Measurements from ENCODE around the gene SKA1. TPM values are rescaled to one million over a fixed set of nuclear protein-coding genes. Genes with fewer than 3 reads are reported as not detected.
A peak's percentile ranks its signal among the peaks of the same experiment; 100 is the strongest.
"Not testable (repeated sequence)": the region's sequence is repeated elsewhere in the genome, so short reads cannot be mapped to it uniquely, and the experiment has no call there.

SKA1 gene
- total RNA-seq, 1 experiment from 2014 or later = 44.1 TPM

- DNase-seq (ENCODE audit: low read depth) = peak; percentile 36
Measured at GRCh38 chr18:50429207-50429948, 54.5 kb downstream of the SKA1 start.

GRCh38 chr18:50432915-50433314, 58.1 kb downstream of the SKA1 start:
- no peak for DNase-seq (ENCODE audit: low read depth)

- not testable (repeated sequence) for DNase-seq (ENCODE audit: low read depth)
Measured at GRCh38 chr18:50436742-50437141, 61.9 kb downstream of the SKA1 start.

- DNase-seq (ENCODE audit: low read depth) = no peak
Measured at GRCh38 chr18:50439460-50440015, 64.7 kb downstream of the SKA1 start.

DNA sequence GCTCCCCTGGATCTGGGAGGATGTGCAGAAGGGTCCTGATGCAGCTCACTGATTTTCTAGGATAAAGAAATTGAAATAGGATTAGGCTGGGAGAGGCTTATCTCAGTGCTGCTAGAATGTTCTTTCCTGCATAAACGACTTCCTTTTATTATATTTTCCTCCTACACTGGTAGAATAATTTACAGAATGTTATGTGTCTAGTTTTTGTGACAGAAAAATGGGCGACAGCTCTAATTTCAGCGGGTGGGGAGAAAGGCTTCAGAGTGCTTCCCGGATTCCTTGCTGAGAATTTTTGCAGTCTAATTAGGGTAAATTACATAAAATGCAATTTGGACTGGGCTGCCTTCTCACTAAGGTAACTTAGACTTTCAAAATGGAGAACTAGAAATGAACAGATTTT, 66.2 kb downstream of the SKA1 start:
- DNase-seq (ENCODE audit: low read depth) = no peak

GRCh38 chr18:50441501-50441900, 66.7 kb downstream of the SKA1 start:
- no peak for DNase-seq (ENCODE audit: low read depth)

Other genes starting within 250 kb of the SKA1 start
- 2.4 and 6.3 TPM in 2 replicates for gene MYO5B, start 179.9 kb upstream of the SKA1 start, total RNA-seq (2014; rRNA removed)
- gene CFAP53, start 108.6 kb upstream of the SKA1 start, total RNA-seq (2014; rRNA removed) = 0.13 TPM in 1 of 2 replicates, not detected in the other
- 78.2 and 84.9 TPM in 2 replicates for gene MBD1, start 93.5 kb upstream of the SKA1 start, total RNA-seq (2014; rRNA removed)
- gene CXXC1, start 87.4 kb upstream of the SKA1 start, total RNA-seq (2014; rRNA removed) = 53.8 and 72.9 TPM in 2 replicates
- gene MAPK4, start 185.0 kb downstream of the SKA1 start, total RNA-seq (2014; rRNA removed) = not detected in 2 replicates

All from LHCN-M2 (cell line).